Adrenal gland (tissue), 5 donors: Measurements from ENCODE around the gene BZW2.

Source experiments
- CTCF ChIP-seq, 6 experiments: fragments of 450-650 bp in 4 of 6; fragments of 200-600 bp in 2 of 6; sonication (generic) in 1 of 6; IDR thresholded peaks; 1 replicate in 5 of 6; 2 replicates in 1 of 6; pipeline versions ENCODE4 v1.5.1 to v1.8.0; 2016 to 2021; ENCODE audit warnings: antibody characterized with exemption in 6 of 6, mild to moderate bottlenecking in 2 of 6, moderate library complexity in 1 of 6
- POLR2A ChIP-seq, 2 donors: fragments of 450-650 bp; IDR thresholded peaks; one replicate each; pipeline ENCODE4 v1.6.1; 2017; ENCODE audit warnings: antibody characterized with exemption in 2 of 2, mild to moderate bottlenecking in 2 of 2, moderate library complexity in 1 of 2
- donor health status: DM: no; HTN: no; CAD: no.

- TF ChIP-seq CTCF (IDR thresholded peaks at IDR 0.05), result no peak
- no peak for TF ChIP-seq POLR2A (IDR thresholded peaks at IDR 0.05)
These were observed 11.7 kb upstream of the BZW2 start for GRCh38 chr7:16634271-16634738.
